ENCODE results near the gene RAB11B. TPM values are rescaled to one million over a fixed set of nuclear protein-coding genes. Genes with fewer than 3 reads are reported as not detected.
"Not testable (repeated sequence)": the region's sequence is repeated elsewhere in the genome, so short reads cannot be mapped to it uniquely, and the experiment has no call there.

The RAB11B gene
- total RNA-seq, 1 donor from 2014 or later = 76.9 TPM

DNA sequence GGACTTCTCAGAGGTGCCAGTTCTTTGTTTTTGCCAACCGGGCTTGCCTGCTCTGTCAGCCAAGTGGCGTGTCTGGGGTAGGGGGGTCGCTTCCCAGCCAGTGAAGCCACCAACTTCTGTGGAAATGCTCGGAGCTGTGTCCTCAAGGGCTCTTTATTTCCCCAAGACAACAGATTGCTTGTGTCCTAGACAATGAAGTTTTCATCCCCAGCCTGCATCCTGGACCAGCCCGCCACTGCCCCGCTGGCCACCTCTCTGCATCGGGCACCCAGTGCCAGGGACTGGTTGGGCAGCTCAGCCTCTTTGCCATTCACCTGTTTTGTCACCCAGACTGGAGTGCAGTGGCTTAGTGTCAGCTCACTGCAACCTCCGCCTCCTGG lies 3.7 kb downstream of the RAB11B start:
- peak; percentile 71 for DNase-seq

DNA sequence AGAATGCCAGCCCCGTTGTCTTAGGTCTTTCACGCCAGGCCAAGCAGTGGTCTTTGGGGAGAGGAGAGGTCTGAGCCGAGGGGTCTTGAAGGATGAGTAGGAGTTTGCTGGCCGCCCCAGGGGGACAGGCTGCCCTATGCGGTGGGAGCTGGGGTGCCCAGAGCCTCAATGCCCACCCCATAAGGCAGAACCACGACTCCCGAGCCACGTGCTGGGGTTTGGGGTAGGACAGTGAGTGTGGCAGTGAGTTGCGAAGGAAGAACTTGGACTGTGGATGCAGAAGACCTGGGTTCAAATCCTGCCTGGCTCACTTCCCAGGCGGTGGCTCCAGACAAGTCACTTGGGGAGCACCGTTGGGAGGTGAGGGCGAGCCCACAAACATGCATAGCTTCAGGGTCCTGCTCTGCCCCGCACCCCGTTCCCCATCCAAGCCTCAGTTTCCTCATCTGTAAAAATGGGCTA lies 5.5 kb downstream of the RAB11B start:
- no peak for DNase-seq

DNA sequence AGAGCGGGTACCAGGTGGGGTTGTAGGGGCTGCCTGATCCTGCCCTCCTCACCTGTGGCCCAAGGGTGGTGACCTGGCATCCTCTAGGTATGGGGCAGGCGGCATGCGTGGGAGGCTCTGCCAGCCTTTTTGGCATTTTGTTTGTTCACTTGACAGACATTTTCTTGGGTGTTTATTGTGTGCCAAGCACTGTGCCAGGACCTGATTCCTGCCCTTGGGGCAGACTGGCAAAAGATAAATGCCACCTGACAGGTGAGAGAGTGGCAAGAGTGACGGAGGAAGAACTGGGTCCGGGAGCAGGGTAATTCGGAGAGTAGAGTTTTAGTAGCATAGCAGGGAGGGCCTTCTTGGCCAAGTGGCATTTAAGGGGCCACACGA lies 6.0 kb downstream of the RAB11B start:
- no peak for DNase-seq

DNA sequence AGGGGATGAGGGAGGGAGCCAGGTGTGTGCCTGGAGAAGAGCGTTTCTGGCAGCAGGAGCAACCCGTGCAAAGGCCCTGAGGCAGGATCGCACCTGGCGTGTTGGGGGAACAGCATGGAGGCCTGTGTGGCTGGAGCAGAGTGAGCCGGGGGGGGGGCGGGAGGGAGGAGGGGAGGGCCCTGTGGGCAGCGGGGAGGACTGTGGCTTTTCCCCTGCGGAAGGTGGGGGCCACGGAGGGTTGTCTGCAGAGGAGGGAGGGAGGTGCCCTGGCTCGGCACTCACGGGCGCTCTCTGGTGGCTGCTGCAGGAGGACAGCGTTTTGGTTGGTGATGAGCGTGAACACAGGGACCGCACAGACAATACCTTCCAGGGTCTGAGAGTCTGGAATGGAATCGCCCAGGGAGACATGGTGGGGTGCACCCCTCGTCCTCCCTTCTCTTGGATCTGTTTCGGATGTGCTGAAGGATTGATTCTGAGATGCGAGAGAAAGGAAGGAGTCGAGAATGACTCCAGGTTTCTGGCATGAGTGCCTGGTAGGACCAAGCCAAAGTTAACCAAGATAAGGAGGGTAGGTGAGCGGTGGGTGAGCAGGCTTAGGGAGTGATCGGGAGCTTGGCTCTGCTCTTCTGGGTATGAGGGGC lies 6.5 kb downstream of the RAB11B start:
- peak; percentile 36 for DNase-seq

GRCh38 chr19:8397271-8397670 lies 7.1 kb downstream of the RAB11B start:
- DNase-seq = no peak

- DNase-seq = no peak
These were observed 7.7 kb downstream of the RAB11B start for GRCh38 chr19:8397746-8398310.

GRCh38 chr19:8398311-8398771 lies 8.2 kb downstream of the RAB11B start:
- no peak for DNase-seq

GRCh38 chr19:8399681-8400188 lies 9.6 kb downstream of the RAB11B start:
- DNase-seq = no peak

DNA sequence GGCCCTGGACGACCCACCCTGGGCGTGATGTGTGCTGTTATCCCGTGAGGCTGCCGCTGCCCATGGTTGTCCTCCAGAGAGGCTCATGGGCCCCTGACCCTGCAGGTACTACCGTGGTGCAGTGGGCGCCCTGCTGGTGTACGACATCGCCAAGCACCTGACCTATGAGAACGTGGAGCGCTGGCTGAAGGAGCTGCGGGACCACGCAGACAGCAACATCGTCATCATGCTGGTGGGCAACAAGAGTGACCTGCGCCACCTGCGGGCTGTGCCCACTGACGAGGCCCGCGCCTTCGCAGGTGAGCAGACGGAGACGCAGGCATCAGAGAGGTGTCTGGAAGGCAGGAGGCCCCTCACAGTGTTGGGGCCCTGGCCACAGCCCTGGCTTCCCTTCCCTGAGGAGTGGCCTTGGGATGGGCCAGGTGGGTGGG lies 11.8 kb downstream of the RAB11B start:
- DNase-seq = no peak

GRCh38 chr19:8403098-8403819 lies 13.1 kb downstream of the RAB11B start:
- no peak for DNase-seq

- DNase-seq = no peak
These were observed 13.6 kb downstream of the RAB11B start for GRCh38 chr19:8403820-8404109.

GRCh38 chr19:8404391-8405151 lies 14.4 kb downstream of the RAB11B start:
- no peak for DNase-seq

- DNase-seq = not testable (repeated sequence)
These were observed 20.6 kb downstream of the RAB11B start for GRCh38 chr19:8410718-8411117.

GRCh38 chr19:8412783-8413628 lies 22.8 kb downstream of the RAB11B start, which contains the start of gene MARCHF2:
TSS of gene MARCHF2 (plus strand) at chr19:8413305. CDS start at chr19:8421841, 8,536 bp downstream.
- peak; percentile 96 for DNase-seq

GRCh38 chr19:8413629-8413995 lies 23.5 kb downstream of the RAB11B start:
- DNase-seq = no peak

GRCh38 chr19:8416796-8417195 lies 26.6 kb downstream of the RAB11B start:
- DNase-seq = no peak

- no peak for DNase-seq
These were observed 31.6 kb downstream of the RAB11B start for GRCh38 chr19:8421484-8422461.

- peak; percentile 11 for DNase-seq
These were observed 33.7 kb downstream of the RAB11B start for GRCh38 chr19:8423817-8424223.

- not testable (repeated sequence) for DNase-seq
These were observed 35.2 kb downstream of the RAB11B start for GRCh38 chr19:8425331-8425730.

GRCh38 chr19:8426283-8426682 lies 36.1 kb downstream of the RAB11B start:
- DNase-seq = no peak
